ENCODE data around the gene PXYLP1. TPM values are rescaled to one million over a fixed set of nuclear protein-coding genes. Genes with fewer than 3 reads are reported as not detected.
A peak's percentile ranks its signal among the peaks of the same experiment; 100 is the strongest.

The PXYLP1 gene
- total RNA-seq, 1 experiment from 2014 or later = 6.2 TPM

DNA sequence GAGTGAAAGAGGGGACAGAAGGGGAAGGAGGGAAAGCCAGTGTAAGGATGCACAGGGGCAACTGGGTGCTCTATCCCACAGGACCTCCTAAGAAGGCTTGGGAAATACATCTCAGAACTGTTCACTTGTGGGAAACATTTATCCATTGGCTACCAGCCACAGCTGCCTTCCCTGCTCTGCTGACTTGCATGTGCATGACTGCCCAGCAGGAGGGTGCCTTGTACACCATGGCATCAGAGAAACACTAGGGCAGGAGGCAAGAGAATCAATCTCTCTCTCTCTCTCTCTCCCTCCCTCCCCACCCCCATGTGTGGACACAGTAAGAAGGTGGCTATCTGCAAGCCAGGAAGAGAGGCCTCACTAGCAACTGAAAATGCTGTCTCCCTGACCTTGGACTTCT is 73.8 kb downstream of the PXYLP1 start:
- no peak overlapping the region for H3K4me2 ChIP-seq (ENCODE audit: low read length)
- ChIA-PET CTCF (interaction anchor here (0.6 to 1.3 kb wide), 3 partner anchors 40 to 221 kb away, joined by 3 to 7 read pairs (median 4); no protein-coding TSS in a partner anchor), POLR2A (ENCODE audit: unreplicated experiment) (no interaction called here)
- peaks cover 4% of the 10 kb centered on the region; the same call in 1 of the 2 replicates for H3K4me1 ChIP-seq (ENCODE audit: insufficient read depth, low read length)
- no peaks in the 10 kb centered on the region for H3F3A ChIP-seq (ENCODE audit: low read length, unreplicated experiment)
- H3K9me3 ChIP-seq (ENCODE audit: low read length) = no peaks in the 10 kb centered on the region
- BruUV-seq (replicated peaks) = no TSS peak
- no peaks in the 10 kb centered on the region for H3K79me2 ChIP-seq (ENCODE audit: low read length)
- TF ChIP-seq, protein P1, sequence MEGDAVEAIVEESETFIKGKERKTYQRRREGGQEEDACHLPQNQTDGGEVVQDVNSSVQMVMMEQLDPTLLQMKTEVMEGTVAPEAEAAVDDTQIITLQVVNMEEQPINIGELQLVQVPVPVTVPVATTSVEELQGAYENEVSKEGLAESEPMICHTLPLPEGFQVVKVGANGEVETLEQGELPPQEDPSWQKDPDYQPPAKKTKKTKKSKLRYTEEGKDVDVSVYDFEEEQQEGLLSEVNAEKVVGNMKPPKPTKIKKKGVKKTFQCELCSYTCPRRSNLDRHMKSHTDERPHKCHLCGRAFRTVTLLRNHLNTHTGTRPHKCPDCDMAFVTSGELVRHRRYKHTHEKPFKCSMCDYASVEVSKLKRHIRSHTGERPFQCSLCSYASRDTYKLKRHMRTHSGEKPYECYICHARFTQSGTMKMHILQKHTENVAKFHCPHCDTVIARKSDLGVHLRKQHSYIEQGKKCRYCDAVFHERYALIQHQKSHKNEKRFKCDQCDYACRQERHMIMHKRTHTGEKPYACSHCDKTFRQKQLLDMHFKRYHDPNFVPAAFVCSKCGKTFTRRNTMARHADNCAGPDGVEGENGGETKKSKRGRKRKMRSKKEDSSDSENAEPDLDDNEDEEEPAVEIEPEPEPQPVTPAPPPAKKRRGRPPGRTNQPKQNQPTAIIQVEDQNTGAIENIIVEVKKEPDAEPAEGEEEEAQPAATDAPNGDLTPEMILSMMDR (conservative IDR thresholded peaks at IDR 0.05; ENCODE audit: low read depth, low read length) = no peak
- TF ChIP-seq EZH2phosphoT487 (IDR thresholded peaks at IDR 0.05; ENCODE audit: borderline replicate concordance, low read length) (no peak), EZH2 (IDR thresholded peaks at IDR 0.05; ENCODE audit: low read length, unreplicated experiment) (no peak)
- H2AFZ ChIP-seq (ENCODE audit: low read length) = no peak overlapping the region
- no peaks in the 10 kb centered on the region for H3K9me2 ChIP-seq (replicated peaks; ENCODE audit: low read length)
- H4K20me1 ChIP-seq (ENCODE audit: low read length) = no peaks in the 10 kb centered on the region
- no peak overlapping the region for H3K9ac ChIP-seq (ENCODE audit: low read length)
- ATAC-seq = peak; percentile 15; the same call in 1 of the 2 replicates
- H3K36me3 ChIP-seq (ENCODE audit: low read depth, low read length) = no peaks in the 10 kb centered on the region
- no peaks in the 10 kb centered on the region for H3K27me3 ChIP-seq (ENCODE audit: low read length)
- peak; percentile 37 for DNase-seq
- intact Hi-C loops (cut with micrococcal nuclease) = no loop called here
- H3K27ac ChIP-seq (ENCODE audit: low read length) = no peak overlapping the region
- no peak overlapping the region for H3K4me3 ChIP-seq (ENCODE audit: low read length)

DNA sequence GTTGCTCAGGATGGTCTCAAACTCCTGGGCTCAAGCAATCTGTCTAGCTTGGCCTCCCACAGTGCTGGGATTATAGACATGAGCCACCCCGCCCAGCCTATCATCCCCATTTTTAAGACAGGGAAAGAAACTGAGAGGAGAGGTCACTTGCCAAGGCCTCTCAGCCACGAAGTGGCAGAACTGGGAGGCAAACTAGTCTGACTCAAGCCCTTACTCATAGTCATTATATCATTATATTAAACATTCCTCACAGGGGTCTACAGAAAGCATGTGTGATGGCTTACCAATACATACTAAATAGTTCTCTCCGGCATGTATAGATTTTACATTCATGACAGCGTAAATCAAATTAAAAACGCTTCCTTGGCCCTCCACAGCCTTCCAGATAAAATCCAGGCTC is 74.7 kb downstream of the PXYLP1 start:
- intact Hi-C loops (cut with micrococcal nuclease) = no loop called here
- CTCF ChIA-PET = no interaction called here

DNA sequence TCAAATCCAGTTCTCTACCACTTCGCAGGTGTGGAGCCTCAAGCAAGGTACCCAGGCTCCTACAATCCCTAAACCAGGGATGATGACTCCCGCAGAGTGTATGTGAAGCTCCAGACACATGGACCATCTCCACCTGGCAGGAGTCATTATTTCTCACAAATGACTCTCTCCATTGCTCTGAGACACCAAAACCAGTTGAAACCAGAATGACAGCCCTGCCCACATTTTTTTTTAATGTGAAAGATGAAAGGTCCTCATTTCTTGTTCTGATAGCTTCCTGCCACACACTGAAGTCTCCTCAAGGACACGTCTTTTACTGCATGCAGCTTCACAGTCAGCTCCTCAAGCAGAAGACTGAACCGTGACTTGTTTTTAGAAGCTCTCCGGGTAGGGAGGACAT is 75.3 kb downstream of the PXYLP1 start:
- ATAC-seq (no peak), DNase-seq (peak; percentile 13)
- TF ChIP-seq EZH2phosphoT487 (IDR thresholded peaks at IDR 0.05; ENCODE audit: borderline replicate concordance, low read length) (no peak), EZH2 (IDR thresholded peaks at IDR 0.05; ENCODE audit: low read length, unreplicated experiment) (no peak)
- TF ChIP-seq, protein P1 (conservative IDR thresholded peaks at IDR 0.05; ENCODE audit: low read depth, low read length) = no peak
- Histone ChIP-seq H3K9me2 (replicated peaks; ENCODE audit: low read length) (no peaks in the 10 kb centered on the region), H3K4me3 (ENCODE audit: low read length) (no peak overlapping the region), H4K20me1 (ENCODE audit: low read length) (no peaks in the 10 kb centered on the region), H3K36me3 (ENCODE audit: low read depth, low read length) (no peaks in the 10 kb centered on the region), H3K79me2 (ENCODE audit: low read length) (0 out of 2 replicates have a peak, but pooled peaks cover 4% of the 10 kb centered on the region), H2AFZ (ENCODE audit: low read length) (no peak overlapping the region), H3K9me3 (ENCODE audit: low read length) (no peaks in the 10 kb centered on the region), H3K27ac (ENCODE audit: low read length) (no peak overlapping the region), H3K4me1 (ENCODE audit: insufficient read depth, low read length) (peaks cover 7% of the 10 kb centered on the region; the same call in 1 of the 2 replicates), H3K4me2 (ENCODE audit: low read length) (no peak overlapping the region), H3K27me3 (ENCODE audit: low read length) (no peaks in the 10 kb centered on the region), H3K9ac (ENCODE audit: low read length) (no peak overlapping the region), H3F3A (ENCODE audit: low read length, unreplicated experiment) (no peaks in the 10 kb centered on the region)
- intact Hi-C loops (cut with micrococcal nuclease) = no loop called here
- CTCF ChIA-PET = no interaction called here
- no TSS peak for BruUV-seq (replicated peaks)
- POLR2A ChIA-PET (ENCODE audit: unreplicated experiment) = interaction anchor here (0.6 kb wide), 1 partner anchor 63 kb away, joined by 4 read pairs; no protein-coding TSS in a partner anchor

More for the DNA sequence above, 74.7 kb downstream of the PXYLP1 start:
- H4K20me1 ChIP-seq (ENCODE audit: low read length) = no peaks in the 10 kb centered on the region
- H3K9me3 ChIP-seq (ENCODE audit: low read length) = no peaks in the 10 kb centered on the region
- H3K9ac ChIP-seq (ENCODE audit: low read length) = no peak overlapping the region
- no peak overlapping the region for H3K4me3 ChIP-seq (ENCODE audit: low read length)
- 0 out of 2 replicates have a peak, but pooled peaks cover 4% of the 10 kb centered on the region for H3K79me2 ChIP-seq (ENCODE audit: low read length)
- H3K27me3 ChIP-seq (ENCODE audit: low read length) = no peaks in the 10 kb centered on the region
- peaks cover 7% of the 10 kb centered on the region; the same call in 1 of the 2 replicates for H3K4me1 ChIP-seq (ENCODE audit: insufficient read depth, low read length)
- no peak overlapping the region for H2AFZ ChIP-seq (ENCODE audit: low read length)
- DNase-seq (no peak), ATAC-seq (no peak)
- no TSS peak for BruUV-seq (replicated peaks)
- no peaks in the 10 kb centered on the region for H3K36me3 ChIP-seq (ENCODE audit: low read depth, low read length)
- POLR2A ChIA-PET (ENCODE audit: unreplicated experiment) = no interaction called here
- no peak overlapping the region for H3K27ac ChIP-seq (ENCODE audit: low read length)
- H3F3A ChIP-seq (ENCODE audit: low read length, unreplicated experiment) = no peaks in the 10 kb centered on the region
- no peaks in the 10 kb centered on the region for H3K9me2 ChIP-seq (replicated peaks; ENCODE audit: low read length)
- H3K4me2 ChIP-seq (ENCODE audit: low read length) = no peak overlapping the region
- TF ChIP-seq EZH2 (IDR thresholded peaks at IDR 0.05; ENCODE audit: low read length, unreplicated experiment) = no peak
- TF ChIP-seq, protein P1 (conservative IDR thresholded peaks at IDR 0.05; ENCODE audit: low read depth, low read length) = no peak
- no peak for TF ChIP-seq EZH2phosphoT487 (IDR thresholded peaks at IDR 0.05; ENCODE audit: borderline replicate concordance, low read length)
